GM18867 (cell line): ENCODE measurements around the gene NAPSA.
"Not testable (repeated sequence)": the region's sequence is repeated elsewhere in the genome, so short reads cannot be mapped to it uniquely, and the experiment has no call there.

Experiments used
- ATAC-seq: cut with Tn5 transposase; IDR thresholded peaks from one replicate; pipeline ENCODE4 v1.9.1; 2021; ENCODE audit warnings: mild to moderate bottlenecking, moderate library complexity; ENCODE audit not compliant: unreplicated experiment

The NAPSA gene

GRCh38 chr19:50365434-50366306 lies at the start of gene NAPSA:
Gene NAPSA (minus strand): TSS chr19:50365639. CDS start chr19:50365621, 18 bp downstream.
- ATAC-seq = no peak

GRCh38 chr19:50413531-50413930 lies 48.1 kb upstream of the NAPSA start:
- ATAC-seq = no peak

GRCh38 chr19:50413096-50413495 lies 47.7 kb upstream of the NAPSA start:
- no peak for ATAC-seq

GRCh38 chr19:50412419-50412818 lies 47.0 kb upstream of the NAPSA start:
- no peak for ATAC-seq

- no peak for ATAC-seq
Observed at GRCh38 chr19:50410109-50410508, 44.7 kb upstream of the NAPSA start.

GRCh38 chr19:50409347-50409746 lies 43.9 kb upstream of the NAPSA start:
- no peak for ATAC-seq

GRCh38 chr19:50406829-50407228 lies 41.4 kb upstream of the NAPSA start:
- no peak for ATAC-seq

GRCh38 chr19:50406156-50406820 lies 40.8 kb upstream of the NAPSA start:
- no peak for ATAC-seq

- ATAC-seq = no peak
Observed at GRCh38 chr19:50402544-50403301, 37.3 kb upstream of the NAPSA start.

- no peak for ATAC-seq
Observed at GRCh38 chr19:50401605-50402450, 36.4 kb upstream of the NAPSA start.

- no peak for ATAC-seq
Observed at GRCh38 chr19:50399368-50399745, 33.9 kb upstream of the NAPSA start.

- no peak for ATAC-seq
Observed at GRCh38 chr19:50398675-50399367, 33.4 kb upstream of the NAPSA start.

- no peak for ATAC-seq
Observed at GRCh38 chr19:50394017-50394416, 28.6 kb upstream of the NAPSA start.

- no peak for ATAC-seq
Observed at GRCh38 chr19:50393589-50393988, 28.1 kb upstream of the NAPSA start.

GRCh38 chr19:50392759-50393158 lies 27.3 kb upstream of the NAPSA start:
- no peak for ATAC-seq

GRCh38 chr19:50390952-50391351 lies 25.5 kb upstream of the NAPSA start:
- not testable (repeated sequence) for ATAC-seq

GRCh38 chr19:50390295-50390694 lies 24.9 kb upstream of the NAPSA start:
- not testable (repeated sequence) for ATAC-seq

GRCh38 chr19:50387868-50388245 lies 22.4 kb upstream of the NAPSA start:
- no peak for ATAC-seq

- ATAC-seq = no peak
Observed at GRCh38 chr19:50387176-50387867, 21.9 kb upstream of the NAPSA start.
